CD4-positive, alpha-beta T cell treated with Interleukin-6 for 4 hours (primary cell): Measurements from ENCODE around the gene LDLRAD4.

Experiments
- DNase-seq: peaks from one replicate; pipeline ENCODE4 v3.0.0-alpha.2; 2020; ENCODE audit warnings: mixed read lengths

Gene LDLRAD4

GRCh38 chr18:13500869-13501542 lies 282.4 kb downstream of the LDLRAD4 start:
- DNase-seq = peak; percentile 20

- no peak for DNase-seq
Observed at GRCh38 chr18:13501543-13501887, 283.0 kb downstream of the LDLRAD4 start.

DNA sequence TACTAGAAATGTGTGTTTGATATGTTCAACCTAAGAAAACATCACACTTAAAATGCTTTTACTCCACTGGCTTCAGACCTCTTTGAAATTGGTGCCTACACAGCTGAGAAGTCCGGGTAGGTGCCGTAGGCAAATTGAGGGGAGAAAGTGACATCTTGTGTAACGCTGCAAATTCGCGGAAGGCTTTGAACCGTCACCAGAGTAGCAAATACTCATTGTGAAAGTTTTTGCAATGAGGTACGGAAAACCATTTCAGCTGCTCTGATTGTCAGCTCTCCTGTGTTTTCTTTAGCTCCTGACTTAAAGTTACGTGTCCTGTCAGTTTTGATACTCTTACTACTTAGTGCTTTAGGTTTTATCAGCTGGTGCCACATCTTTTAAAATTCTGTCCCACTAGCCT lies 283.3 kb downstream of the LDLRAD4 start:
- DNase-seq = peak; percentile 37

DNA sequence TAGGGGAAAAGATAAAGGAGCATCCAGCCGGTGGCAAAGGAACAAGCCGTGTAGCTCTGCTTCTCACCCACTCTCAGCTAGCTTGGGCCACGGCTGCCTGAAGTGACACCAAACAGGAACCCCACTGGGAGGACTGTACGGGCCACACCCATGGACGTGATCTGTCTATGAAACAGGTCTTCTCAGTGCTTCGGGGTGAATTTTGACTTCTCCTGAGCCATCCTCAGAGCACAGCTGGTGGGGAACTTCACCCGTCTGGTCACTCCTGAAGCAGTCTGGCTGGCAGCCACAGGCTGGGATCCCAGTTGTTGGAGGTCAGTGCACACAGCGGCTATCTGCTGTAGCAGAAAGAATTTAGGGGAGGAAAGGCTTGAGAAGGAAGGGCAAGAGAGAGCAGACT lies 284.0 kb downstream of the LDLRAD4 start:
- peak; percentile 23 for DNase-seq

- no peak for DNase-seq
Observed at GRCh38 chr18:13503836-13504235, 285.3 kb downstream of the LDLRAD4 start.

DNA sequence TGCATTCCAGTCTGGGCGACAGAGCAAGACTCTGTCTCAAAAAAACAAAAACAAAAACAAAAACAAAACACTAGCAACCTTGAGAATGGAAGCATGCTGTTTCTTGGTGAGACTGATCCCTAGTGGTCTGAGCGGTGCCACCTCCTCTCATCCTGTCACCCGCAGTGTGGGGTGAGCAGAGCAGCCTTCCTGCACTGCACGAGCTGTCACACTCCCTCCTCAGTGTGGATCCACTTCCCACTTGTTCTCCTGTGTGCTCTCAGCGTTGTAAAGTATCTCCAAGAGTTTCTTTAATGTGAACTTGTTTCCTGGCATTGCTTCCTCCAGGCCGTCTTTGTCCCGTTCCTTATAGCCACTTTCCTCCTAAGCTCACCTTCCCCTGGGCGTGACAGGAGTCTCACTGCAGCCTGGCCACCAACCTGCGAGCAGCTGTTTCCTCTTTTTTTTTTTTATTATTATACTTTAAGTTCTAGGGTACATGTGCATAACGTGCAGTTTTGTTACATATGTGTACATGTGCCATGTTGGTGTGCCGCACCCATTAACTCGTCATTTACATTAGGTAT lies 287.3 kb downstream of the LDLRAD4 start:
- no peak for DNase-seq

- no peak for DNase-seq
Observed at GRCh38 chr18:13510594-13510993, 292.0 kb downstream of the LDLRAD4 start.

DNA sequence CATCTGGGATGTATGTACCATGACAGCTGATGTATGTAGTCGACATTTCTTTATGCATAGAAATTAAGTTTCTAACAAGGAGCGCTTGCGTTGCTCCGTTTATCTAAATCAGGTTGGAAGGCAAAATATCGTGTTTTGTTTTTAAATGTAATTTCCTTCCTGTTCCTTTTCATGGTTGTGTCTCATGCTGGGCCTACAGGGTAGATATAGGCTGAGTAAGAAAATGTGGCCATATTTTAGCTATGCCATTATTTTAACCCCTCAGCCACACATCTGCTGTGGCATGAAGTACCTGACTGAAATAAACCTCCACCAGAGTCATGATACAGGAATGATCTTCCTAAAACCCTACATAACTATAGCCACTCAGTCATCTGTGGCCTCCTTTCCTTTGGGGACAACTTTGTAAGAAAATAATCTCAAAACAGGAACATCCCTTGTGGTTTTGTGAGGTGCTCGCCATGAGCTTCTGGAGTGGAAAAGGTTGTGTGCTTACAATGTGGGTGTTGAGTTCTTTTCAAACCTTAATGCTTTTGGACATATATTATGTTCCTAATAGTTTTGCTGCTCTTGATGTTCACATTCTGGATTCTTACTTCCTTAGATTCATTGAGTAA lies 293.5 kb downstream of the LDLRAD4 start:
- no peak for DNase-seq

DNA sequence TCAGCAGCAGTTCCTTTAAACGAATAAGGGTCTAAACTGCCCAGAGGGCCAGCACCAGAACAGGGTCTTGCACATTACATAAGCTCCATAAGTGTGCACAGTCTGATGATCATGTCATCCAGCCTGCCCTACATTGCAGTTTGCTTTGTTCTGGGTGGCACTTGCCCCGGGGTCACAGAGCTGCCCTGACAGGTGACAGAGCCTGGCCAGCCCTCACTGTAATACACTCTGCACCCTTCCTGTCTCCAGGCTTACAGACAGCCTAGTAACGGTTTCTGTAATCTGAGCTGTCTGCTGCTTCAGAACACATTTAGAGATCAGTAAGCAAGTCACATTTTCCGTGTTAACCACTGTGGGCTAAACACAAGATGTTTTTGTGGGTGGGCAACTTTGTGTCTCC lies 294.5 kb downstream of the LDLRAD4 start:
- no peak for DNase-seq

DNA sequence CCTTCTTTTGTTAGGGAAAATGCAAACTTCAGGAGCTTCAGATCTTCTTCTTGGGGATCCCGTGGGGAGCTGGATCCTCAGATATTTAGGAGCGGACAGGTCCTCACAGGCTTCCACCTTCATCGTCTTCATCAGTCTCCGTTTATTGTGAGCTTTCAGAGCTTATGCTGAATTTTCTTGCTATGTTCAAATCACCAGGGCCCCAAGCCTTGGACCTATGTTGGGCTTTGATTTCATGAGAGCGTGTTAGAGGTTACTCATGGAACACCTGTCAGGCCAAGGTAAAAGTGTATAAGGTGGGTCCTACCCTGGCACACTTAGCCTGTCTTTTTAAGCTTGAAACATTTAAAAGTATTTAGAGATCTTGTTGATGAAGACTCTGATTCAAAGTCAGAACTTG lies 294.9 kb downstream of the LDLRAD4 start:
- DNase-seq = no peak

GRCh38 chr18:13514558-13514957 lies 296.0 kb downstream of the LDLRAD4 start:
- no peak for DNase-seq

DNA sequence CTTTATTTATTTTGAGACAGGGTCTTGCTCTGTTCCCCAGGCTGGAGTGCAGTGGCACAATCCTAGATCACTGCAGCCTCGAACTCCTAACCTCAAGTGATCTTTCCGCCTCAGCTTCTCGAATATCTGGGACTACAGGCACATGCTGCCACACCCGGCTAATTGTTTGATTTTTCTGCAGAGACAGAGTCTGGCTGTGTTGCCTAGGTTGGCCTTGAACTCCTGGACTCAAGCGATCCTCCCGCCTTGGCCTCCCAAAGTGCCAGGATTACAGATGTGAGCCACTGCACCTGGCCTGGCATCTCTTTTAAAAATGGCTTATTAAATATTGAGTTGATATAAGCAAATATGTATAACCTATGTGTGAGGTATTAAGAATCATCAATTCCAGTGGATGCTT lies 298.3 kb downstream of the LDLRAD4 start:
- no peak for DNase-seq

DNA sequence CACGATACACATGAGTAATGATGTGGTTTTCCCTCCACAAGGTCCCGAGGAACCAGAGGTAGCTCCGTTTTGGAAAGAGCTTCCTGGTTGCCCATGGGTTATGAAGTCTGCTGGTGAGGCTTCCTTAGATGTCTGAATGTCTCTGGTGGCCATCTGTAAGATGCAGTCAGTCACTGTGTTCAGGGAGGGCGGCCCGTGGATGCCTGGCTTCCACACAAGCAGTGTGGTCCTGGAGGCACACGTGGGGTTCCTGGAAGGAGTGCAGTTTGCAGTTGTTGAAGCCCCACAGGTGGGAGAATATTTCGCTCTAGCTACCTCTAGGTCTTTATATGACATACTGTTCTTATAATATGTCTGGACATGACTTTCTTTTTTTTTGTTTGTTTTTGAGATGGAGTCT lies 298.8 kb downstream of the LDLRAD4 start:
- DNase-seq = no peak

GRCh38 chr18:13518382-13518781 lies 299.8 kb downstream of the LDLRAD4 start:
- no peak for DNase-seq

DNA sequence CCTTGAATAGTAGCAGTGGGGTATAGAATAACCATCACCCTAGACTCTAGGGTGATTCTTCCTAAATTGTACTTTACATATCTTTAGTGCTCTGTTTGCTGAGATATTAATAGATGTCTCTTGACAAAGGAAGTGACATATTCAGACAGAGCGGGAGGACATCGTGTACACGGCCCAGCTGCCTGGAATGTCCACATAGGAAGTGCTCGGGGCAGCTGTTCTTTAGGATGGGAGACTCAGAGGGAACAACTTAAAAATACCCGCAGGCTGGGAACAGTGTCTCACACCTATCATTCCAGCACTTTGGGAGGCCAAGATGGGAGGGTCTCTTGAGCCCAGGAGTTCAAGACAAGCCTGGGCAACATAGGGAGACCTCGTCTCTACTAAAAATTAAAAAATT lies 301.7 kb downstream of the LDLRAD4 start:
- DNase-seq = no peak

DNA sequence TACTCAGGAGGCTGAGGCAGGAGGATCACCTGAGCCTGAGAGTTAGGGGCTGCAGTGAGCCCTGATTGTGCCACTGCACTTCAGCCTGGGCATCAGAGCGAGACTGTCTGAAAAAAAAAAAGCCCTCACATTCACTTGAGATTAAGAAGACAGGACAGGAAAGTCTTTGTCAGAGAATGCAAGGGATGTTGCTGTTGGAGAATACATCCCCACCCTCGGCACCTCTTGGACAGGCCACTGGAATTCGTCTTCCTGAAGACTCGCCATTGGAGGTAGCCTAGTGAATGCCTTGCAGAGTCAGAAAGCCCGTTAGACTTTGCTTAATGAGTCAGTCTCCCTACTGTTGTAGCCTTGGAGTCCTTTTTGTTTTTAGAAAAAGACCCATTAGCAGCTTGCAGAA lies 302.2 kb downstream of the LDLRAD4 start:
- no peak for DNase-seq

DNA sequence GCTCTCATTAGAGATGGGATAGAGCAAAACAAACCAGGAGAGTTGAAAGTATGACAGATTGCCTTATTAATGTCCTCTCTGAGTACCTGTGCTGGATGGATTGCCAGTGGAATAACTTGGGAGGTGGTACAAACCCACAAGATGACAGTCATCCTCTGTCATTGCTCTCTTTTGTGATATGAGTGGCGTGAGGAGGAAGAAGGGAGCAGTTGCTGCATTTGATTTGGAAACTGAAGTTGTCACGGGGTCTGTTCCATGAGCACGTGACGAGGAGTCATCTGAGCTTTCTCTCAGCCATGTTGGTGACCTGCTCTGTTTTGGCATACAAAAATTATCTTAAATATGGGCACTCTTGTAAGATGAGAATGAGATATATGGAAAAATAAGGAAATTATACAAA lies 302.9 kb downstream of the LDLRAD4 start:
- no peak for DNase-seq

DNA sequence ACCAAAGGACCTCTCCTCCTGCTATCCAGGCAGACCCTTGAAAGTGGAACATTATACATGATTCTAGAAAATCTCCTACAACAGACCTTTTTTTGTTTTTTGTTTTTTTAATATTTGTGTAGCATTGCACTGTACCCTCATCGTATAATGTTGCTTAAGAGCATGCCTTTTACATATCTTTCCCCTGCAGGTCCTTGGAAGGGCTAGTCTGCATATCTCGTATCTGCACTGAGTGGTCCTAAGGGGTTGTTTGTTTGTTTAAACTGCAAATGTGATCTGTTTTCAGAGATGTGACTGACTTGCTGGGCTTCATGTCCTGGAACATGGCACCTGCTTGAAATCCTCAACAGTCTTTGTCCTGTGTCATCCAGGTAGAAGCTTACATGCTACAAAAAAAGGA lies 303.7 kb downstream of the LDLRAD4 start:
- no peak for DNase-seq

- no peak for DNase-seq
Observed at GRCh38 chr18:13522861-13523660, 304.5 kb downstream of the LDLRAD4 start.

- DNase-seq = no peak
Observed at GRCh38 chr18:13524054-13524453, 305.5 kb downstream of the LDLRAD4 start.

DNA sequence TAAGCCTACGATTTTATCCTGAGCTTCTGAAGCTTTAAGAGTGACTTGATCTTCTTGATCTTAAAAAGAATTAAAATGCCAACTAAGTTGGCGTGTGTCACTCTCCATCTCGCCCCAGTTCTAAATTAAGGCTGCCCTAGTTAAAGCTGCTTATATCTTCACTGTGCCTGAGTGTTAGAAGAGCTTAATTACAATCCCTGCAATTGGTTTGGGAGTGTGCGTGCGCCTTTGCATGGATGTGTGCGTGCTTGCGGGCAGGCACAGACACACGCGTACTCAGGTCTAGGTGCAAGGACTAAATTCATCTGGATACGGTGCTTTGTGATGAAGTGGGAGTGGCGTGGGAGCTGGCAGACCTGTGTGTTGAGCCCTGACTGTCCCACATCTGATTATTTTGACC lies 306.3 kb downstream of the LDLRAD4 start:
- DNase-seq = no peak

DNA sequence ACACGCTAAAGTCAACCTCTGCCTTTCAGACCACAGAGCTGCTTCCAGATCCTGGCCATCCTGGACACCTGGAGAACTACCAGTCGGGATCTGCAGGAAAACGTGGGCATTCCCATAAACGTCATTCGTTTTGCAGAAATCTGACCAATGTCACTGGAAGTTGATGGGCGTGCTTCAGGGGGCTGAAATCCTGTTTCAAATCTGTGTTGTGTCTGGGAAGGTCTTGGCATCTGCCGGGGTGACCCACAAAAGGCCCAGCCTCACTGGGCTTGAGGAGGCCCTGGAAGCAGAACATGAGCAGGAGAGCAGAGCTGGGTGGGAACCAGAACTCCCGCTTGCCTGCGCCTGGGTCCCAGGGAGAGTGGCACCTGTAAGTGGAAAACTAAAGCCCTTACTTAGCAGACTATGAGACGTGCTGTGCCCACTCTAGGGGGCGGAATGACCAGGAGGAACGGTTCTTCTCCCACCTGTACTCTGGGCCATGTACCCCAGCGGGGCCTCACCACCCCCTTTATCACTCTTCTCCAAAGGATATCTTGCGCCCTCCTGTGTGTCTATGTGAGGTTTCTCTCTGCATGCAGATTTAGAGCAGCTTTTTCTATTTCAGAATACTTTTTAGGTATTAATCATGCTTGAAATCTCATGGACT lies 306.9 kb downstream of the LDLRAD4 start:
- DNase-seq = no peak

GRCh38 chr18:13526519-13526918 lies 308.0 kb downstream of the LDLRAD4 start:
- DNase-seq = no peak
